ENCODE data around the gene GMPPB.
A peak's percentile ranks its signal among the peaks of the same experiment; 100 is the strongest.

Gene GMPPB

GRCh38 chr3:49722896-49723295 lies 855 bp downstream of the GMPPB start:
- DNase-seq (ENCODE audit: low read depth), result no peak
- TF ChIP-seq, protein P1, sequence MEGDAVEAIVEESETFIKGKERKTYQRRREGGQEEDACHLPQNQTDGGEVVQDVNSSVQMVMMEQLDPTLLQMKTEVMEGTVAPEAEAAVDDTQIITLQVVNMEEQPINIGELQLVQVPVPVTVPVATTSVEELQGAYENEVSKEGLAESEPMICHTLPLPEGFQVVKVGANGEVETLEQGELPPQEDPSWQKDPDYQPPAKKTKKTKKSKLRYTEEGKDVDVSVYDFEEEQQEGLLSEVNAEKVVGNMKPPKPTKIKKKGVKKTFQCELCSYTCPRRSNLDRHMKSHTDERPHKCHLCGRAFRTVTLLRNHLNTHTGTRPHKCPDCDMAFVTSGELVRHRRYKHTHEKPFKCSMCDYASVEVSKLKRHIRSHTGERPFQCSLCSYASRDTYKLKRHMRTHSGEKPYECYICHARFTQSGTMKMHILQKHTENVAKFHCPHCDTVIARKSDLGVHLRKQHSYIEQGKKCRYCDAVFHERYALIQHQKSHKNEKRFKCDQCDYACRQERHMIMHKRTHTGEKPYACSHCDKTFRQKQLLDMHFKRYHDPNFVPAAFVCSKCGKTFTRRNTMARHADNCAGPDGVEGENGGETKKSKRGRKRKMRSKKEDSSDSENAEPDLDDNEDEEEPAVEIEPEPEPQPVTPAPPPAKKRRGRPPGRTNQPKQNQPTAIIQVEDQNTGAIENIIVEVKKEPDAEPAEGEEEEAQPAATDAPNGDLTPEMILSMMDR (IDR thresholded peaks at IDR 0.05; ENCODE audit: control insufficient read depth, extremely low read depth, insufficient read depth), result no peak
- peak overlapping the region; percentile 91 for H3K4me3 ChIP-seq (ENCODE audit: low read depth, low read length)

DNA sequence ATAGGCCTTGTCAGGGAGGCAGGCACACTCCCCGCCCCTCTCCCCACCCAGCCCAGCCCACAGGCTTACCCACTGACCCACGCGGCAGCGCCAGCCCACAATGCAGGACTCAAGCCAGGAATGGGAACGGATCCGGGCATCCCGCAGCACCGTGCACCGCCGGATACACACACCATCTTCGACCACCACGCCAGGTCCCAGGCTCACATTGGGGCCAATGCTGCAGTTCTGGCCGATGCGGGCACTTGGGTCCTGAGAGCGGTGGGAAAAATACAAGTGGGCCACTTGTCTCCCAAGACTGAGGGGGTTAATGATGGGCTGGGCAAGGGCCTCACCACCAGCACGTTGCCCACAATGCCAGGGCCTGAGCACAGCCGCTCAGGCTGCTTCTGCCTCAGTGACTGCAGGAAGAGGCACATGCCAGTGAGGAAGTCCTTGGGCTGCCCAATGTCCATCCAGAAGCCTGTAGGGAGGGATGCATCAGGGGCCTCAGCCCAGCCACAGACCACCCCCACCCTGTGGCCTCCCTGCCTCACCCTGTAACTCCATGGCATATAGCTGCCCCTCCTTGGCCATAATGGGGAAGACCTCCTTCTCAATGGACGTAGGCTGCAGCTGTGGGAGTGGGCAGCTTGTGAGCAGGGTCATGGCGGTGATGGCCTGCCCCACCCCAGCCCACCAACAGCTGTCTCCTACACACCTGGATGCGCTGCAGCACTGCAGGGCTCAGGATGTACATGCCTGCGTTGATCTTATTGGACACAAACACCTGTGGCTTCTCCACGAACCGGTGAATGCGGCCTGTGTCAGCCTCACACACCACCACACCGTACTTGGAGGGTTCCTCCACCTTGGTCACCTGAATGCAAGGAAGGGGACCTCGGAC lies 1.6 kb downstream of the GMPPB start:
- TF ChIP-seq, protein P1 (IDR thresholded peaks at IDR 0.05; ENCODE audit: control insufficient read depth, extremely low read depth, insufficient read depth), result no peak
- DNase-seq (ENCODE audit: low read depth), result no peak
- H3K4me3 ChIP-seq (ENCODE audit: low read depth, low read length), result peak overlapping the region; percentile 91

DNA sequence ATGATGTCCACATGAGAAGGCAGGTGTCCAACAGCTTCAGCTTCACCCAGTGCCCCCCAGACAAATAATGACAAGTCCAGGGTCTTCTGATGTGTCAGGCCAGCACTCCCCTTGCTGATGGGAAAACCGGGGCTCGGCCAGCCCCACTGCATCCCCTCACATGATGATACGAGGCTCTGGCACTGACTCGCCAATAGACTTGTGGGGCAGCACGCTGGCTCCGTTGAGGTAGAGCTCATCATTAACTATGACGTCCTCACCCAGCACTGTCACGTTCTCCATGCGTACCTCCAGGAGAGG lies 2.2 kb downstream of the GMPPB start:
- no peak for DNase-seq (ENCODE audit: low read depth)
- TF ChIP-seq, protein P1 (IDR thresholded peaks at IDR 0.05; ENCODE audit: control insufficient read depth, extremely low read depth, insufficient read depth), result no peak
- no peak overlapping the region for H3K4me3 ChIP-seq (ENCODE audit: low read depth, low read length)

- TF ChIP-seq, protein P1 (IDR thresholded peaks at IDR 0.05; ENCODE audit: control insufficient read depth, extremely low read depth, insufficient read depth), result no peak
- no peak overlapping the region for H3K4me3 ChIP-seq (ENCODE audit: low read depth, low read length)
- no peak for DNase-seq (ENCODE audit: low read depth)
These were observed 2.7 kb downstream of the GMPPB start for GRCh38 chr3:49720855-49721595.

DNA sequence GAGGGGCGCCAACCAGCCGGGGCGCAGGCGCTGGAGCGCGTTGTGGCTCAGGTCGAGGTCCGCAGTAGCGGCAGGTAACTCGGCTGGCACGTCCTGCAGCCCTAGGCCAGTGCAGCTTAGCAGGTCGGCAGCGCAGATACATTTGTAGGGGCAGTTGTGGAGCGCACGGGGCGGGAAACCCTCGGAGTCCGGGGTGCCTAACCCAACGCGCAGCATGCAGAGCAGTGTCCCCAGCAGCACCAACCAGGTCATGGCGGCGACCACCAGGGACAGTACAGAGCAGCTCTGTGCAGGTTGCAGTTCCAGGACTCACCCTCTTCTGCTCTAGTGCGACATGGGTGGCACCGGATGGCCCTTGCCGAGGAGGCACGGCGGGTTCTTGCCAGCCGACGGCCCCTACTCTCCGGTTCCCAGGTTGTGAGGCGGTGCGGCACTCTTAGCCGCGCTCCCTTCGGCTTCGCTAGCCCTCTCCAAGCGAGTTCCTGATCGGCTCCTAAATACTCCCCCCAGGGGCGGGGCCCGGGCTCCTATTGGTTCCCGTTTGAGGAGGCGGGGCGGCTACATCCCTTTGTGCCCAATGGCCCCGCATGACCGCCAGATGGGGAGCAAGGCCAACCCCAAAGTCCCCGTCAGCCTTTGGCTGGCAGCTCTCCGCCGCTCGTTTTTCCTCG lies 4.4 kb downstream of the GMPPB start, which contains the start of gene AMIGO3:
Gene AMIGO3 (minus strand): TSS at position 471 of the 671 bp plus-strand sequence. CDS start 219 bp downstream, at position 252.
- peak within 1 kb of the TSS; percentile 43 for H3K4me3 ChIP-seq (ENCODE audit: low read depth, low read length)
- TF ChIP-seq, protein P1 (IDR thresholded peaks at IDR 0.05; ENCODE audit: control insufficient read depth, extremely low read depth, insufficient read depth), result peak; percentile 36
- DNase-seq (ENCODE audit: low read depth), result peak; percentile 63

DNA sequence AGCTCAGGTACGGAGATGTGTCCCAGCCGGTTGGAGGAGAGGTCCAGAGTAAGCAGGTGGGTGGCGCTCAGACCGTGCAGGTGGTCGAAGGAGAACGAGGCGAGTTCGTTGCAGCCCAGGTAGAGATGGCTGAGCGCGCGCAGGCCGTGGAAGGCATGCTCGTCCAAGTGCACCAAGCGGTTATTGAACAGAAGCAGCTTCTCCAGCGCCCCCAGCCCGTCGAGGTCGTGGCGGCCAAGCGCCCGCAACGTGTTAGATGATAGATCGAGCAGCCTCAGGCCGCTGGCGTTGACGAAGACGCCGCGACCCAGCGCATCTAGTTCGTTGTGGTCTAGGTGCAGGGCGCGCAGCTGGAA lies 4.9 kb downstream of the GMPPB start:
- TF ChIP-seq, protein P1 (IDR thresholded peaks at IDR 0.05; ENCODE audit: control insufficient read depth, extremely low read depth, insufficient read depth), result no peak
- H3K4me3 ChIP-seq (ENCODE audit: low read depth, low read length), result peak overlapping the region; percentile 43
- DNase-seq (ENCODE audit: low read depth), result no peak
